Stimulated activated CD4-positive, alpha-beta T cell treated with anti-CD3 and anti-CD28 coated beads, Interleukin-15, amount 100 ng/mL, for 1 hour (primary cell): ENCODE results near the gene B3GLCT.
"Not testable (repeated sequence)": the region's sequence is repeated elsewhere in the genome, so short reads cannot be mapped to it uniquely, and the experiment has no call there.

Source experiments
- DNase-seq, 2 donors: peaks; one replicate each; pipeline ENCODE4 v3.0.0-alpha.2; 2020; ENCODE audit warnings: low read depth in 1 of 2, low spot score in 1 of 2

Gene B3GLCT

GRCh38 chr13:31274390-31274789 is 74.6 kb downstream of the B3GLCT start:
- DNase-seq: no peak

- DNase-seq: no peak
Measured at GRCh38 chr13:31276421-31276820, 76.6 kb downstream of the B3GLCT start.

DNA sequence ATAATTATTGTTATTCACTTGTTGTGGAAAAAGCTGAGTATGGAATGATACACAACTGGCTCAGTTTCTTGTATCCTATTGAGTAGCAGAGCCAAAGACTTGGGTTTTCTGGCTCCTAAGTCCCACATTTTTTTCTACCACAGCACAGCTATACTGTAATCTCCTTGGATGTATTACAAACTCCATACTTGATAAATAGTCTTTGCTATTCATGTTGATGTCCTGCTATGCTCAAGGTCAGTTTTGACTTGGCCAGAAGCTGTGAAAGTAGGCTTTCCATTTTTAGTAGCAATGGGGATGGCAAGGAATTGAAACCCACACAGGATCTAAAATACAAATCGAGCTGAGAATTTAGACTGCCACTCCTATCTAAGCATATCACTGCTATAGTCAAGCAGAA is 79.1 kb downstream of the B3GLCT start:
- no peak for DNase-seq

DNA sequence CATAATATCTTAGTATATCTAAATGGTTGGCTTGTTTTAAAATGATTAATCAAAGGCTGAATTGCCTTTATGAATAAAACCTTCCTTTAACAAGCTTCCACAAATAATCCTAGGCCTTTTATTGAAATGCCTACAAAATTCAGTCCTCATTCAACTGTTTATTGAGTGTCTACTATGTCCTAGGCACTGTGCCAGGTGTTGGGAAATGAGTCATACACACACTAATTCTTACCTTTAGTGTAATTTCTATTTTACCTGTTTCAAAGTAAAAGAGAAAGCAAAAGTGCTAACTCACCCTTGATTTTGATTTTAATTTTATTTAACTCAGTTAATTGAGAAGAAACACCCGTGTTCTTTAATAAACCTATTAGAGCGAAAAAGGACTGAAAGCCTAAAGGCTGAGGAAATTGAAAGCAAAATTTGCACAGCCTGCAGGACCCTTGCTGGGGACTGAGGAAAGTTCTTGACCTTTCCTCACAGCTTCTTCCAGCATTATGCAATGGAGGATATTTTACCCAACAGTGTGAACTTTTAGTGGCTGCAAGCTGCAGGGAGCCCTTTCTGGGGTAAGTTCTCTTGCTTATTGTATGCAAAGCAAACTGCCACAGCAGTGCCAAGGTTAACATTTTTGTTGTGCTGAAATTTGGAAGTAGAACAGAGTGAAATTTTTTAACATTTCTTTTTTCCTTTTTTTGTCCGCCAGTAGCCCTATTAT is 83.1 kb downstream of the B3GLCT start:
- no peak for DNase-seq

DNA sequence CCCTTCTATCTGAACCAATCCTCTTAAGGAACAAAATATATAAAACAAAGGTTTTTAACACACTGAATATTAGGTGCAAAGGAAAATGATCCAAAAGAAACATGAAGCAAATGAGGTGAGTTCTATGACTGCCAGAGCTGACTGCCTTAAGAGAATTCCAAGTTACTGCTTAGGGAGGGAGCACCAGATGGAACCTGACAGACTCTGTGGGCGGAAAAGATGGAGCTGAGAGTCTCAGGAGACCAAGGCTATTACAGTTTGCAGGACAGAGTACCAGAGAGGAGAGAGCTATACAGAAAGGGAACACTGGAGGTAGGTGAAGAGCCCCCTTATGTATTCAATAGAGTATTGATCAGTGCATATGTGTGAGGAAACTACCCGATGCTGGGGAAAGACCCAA is 87.2 kb downstream of the B3GLCT start:
- DNase-seq: no peak

GRCh38 chr13:31301119-31301518 is 101.3 kb downstream of the B3GLCT start:
- no peak for DNase-seq

- DNase-seq: no peak
Measured at GRCh38 chr13:31310356-31310755, 110.6 kb downstream of the B3GLCT start.

DNA sequence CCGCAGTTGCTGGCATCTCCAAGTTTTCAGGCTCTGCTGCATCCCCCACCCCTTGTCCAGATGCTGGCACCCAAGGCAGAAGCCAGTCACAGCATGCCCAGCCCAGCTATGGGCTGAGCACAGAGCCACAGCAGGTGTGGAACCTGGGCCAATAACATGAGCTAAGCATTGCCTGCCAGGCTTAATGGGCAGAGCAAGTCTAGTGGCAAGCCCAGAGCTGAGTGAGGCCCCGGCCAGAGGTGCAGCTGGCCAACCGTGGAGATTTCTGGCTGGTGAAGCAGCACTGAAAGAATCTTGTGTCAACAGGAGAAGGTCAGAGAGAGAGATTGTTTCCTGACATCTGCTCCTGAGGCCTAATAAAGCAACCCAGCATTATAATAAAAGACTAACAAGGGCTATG is 111.0 kb downstream of the B3GLCT start:
- DNase-seq: no peak

GRCh38 chr13:31311921-31312320 is 112.1 kb downstream of the B3GLCT start:
- no peak for DNase-seq

GRCh38 chr13:31314961-31315360 is 115.2 kb downstream of the B3GLCT start:
- DNase-seq: no peak

- no peak for DNase-seq
Measured at GRCh38 chr13:31320946-31321345, 121.2 kb downstream of the B3GLCT start.

DNA sequence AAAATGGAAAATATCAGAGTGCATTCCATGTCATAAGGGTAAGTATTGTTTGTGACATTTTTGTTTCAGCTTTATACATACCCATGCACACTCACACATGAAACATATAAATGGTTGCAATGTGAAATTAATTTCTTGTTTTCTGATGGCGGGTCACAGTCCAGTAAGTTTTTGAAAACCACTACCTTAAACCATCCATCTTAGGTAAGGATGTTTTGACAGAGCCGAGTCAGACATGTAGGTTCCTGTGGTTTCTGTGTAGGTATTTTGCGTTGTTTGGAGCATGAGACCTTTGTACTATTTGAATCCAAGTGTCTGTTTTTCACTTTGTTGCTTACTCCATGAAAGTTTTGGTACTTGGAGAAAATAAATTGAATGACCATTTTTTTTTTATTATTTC is 121.7 kb downstream of the B3GLCT start:
- no peak for DNase-seq

GRCh38 chr13:31322026-31322425 is 122.3 kb downstream of the B3GLCT start:
- DNase-seq: no peak

DNA sequence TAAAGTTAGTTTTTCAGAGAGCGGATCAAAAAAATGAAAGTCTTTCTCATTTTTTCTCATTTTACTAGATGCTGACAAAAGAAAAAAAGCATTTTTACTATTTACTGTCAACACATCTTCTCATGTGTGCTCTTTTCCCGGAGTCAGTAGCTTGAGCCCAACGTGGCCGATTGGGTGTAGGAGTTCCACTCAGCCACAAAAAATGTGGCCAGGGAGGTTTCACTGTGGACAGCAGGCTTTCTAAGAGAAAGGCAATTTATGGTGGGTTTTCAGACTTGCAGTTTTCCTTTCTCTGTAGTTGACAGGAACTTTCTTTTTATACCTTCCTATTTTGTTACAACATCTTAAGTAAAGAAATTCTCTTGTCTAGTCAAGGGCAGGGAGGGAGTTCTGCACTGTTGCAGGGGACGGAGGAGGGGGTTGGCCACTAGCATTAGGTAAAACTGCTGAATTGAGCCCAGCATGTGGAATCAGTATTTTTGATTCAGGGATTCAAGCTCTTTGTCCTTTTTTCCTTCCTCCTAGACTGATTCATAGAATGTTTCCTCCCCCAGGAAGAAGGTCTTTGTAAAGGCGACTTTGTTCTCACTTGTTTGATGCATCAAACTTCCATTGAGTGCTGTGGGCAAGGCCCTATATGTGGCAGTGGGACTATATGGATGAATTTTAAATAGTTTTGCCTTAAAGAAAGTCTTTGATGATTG is 123.1 kb downstream of the B3GLCT start:
- no peak for DNase-seq

GRCh38 chr13:31327182-31327860 is 127.5 kb downstream of the B3GLCT start:
- DNase-seq: no peak

DNA sequence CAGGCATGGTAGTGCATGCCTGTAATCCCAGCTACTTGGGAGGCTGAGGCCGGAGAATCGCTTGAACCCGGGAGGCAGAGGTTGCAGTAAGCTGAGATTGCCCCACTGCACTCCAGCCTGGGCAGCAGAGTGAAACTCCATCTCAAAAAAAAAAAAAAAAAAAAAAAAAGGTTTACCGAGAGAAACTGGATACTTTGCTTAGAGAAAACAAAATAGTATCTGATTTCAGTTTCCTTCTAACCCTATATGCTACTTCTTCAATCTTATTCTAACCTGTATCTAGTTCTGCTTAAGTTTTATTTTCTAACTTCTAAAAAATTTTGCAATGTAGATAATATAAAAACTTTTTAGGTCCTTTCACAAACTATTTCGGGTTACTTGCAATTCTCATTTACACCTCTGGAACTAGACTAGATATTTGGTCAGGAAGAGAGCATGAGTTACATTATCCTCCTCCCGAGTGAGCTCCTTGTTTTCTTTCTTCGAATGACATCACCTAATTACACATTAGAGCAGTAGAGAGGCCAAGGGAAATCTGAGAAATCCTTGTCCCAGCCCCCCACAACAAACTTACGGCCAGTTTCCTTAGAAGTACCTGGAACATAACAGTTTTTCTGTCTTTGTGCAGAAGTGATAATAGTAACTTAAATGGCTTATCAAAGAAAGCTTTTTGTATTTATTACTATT is 128.9 kb downstream of the B3GLCT start:
- no peak for DNase-seq

DNA sequence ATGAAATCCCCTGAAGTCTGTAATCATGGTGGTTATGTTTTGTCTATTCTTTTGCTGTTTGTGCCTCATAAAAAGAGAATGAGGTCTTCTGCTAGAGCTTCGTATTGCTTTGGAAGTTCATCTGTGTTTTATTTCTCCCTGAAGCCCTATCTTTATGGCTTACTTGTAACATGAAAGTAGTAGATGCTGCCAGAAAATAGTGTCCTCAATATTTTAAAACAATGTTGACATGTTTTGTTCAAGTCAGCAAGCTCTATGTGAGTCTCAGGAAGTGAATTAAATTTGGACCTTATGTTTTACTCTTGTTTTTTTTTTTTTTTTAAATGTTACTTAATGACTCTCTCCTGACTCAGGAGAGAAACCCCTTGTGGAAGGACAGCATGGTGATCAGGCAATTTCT is 130.5 kb downstream of the B3GLCT start:
- DNase-seq: no peak

- no peak for DNase-seq
Measured at GRCh38 chr13:31331068-31331467, 131.3 kb downstream of the B3GLCT start.

DNA sequence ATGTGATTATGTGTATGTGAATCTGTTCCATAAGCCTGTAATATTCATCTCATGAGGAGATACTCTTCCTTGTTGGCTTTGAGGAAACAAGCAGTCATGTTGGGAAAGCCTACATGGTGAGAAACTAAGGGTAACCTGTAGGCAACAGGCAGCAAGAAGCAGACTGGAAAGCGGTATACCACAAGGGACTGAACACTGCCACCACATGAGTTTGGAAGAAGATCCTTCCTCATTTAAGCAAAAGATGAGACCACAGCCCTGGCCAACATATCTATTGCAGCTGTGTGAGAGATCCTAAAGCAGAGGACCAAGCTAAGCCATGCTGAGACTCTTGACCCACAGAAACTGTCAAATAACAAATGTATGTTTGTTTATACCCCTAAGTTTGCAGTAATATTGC is 134.8 kb downstream of the B3GLCT start:
- DNase-seq: no peak

GRCh38 chr13:31334994-31335557 is 135.3 kb downstream of the B3GLCT start:
- DNase-seq: no peak

- not testable (repeated sequence) for DNase-seq
Measured at GRCh38 chr13:31339616-31340015, 139.8 kb downstream of the B3GLCT start.
